HG03097 (cell line): Measurements from ENCODE around the gene CCDC86.

ENCODE experiments used
- ATAC-seq: cut with Tn5 transposase; IDR thresholded peaks from one replicate; pipeline ENCODE4 v1.9.1; 2021; ENCODE audit not compliant: unreplicated experiment, low FRiP score

The CCDC86 gene

GRCh38 chr11:60887556-60887955 is 45.6 kb downstream of the CCDC86 start:
- ATAC-seq, result no peak

- ATAC-seq, result no peak
Measured at GRCh38 chr11:60889869-60890311, 48.0 kb downstream of the CCDC86 start.

GRCh38 chr11:60890696-60891095 is 48.8 kb downstream of the CCDC86 start:
- no peak for ATAC-seq

GRCh38 chr11:60891103-60891741 is 49.3 kb downstream of the CCDC86 start:
- ATAC-seq, result no peak

- ATAC-seq, result no peak
Measured at GRCh38 chr11:60895687-60896086, 53.8 kb downstream of the CCDC86 start.

- ATAC-seq, result no peak
Measured at GRCh38 chr11:60897496-60897895, 55.6 kb downstream of the CCDC86 start.

- ATAC-seq, result no peak
Measured at GRCh38 chr11:60899046-60899936, 57.4 kb downstream of the CCDC86 start.

GRCh38 chr11:60899977-60900376 is 58.1 kb downstream of the CCDC86 start:
- no peak for ATAC-seq
